ENCODE data around the gene CITED2.
"Not testable (repeated sequence)": the region's sequence is repeated elsewhere in the genome, so short reads cannot be mapped to it uniquely, and the experiment has no call there.

- not testable (repeated sequence) for TF ChIP-seq CTCF (IDR thresholded peaks at IDR 0.05; ENCODE audit: insufficient read depth, low read depth, low read length); EZH2 (IDR thresholded peaks at IDR 0.05; ENCODE audit: insufficient read depth, low read length)
Observed at GRCh38 chr6:139363123-139363522, 11.3 kb downstream of the CITED2 start.
